GM21367 (cell line): ENCODE data around the gene WDR18.

ENCODE experiments used
- ATAC-seq: cut with Tn5 transposase; IDR thresholded peaks from one replicate; pipeline ENCODE4 v1.9.1; 2021; ENCODE audit not compliant: unreplicated experiment

WDR18 gene

DNA sequence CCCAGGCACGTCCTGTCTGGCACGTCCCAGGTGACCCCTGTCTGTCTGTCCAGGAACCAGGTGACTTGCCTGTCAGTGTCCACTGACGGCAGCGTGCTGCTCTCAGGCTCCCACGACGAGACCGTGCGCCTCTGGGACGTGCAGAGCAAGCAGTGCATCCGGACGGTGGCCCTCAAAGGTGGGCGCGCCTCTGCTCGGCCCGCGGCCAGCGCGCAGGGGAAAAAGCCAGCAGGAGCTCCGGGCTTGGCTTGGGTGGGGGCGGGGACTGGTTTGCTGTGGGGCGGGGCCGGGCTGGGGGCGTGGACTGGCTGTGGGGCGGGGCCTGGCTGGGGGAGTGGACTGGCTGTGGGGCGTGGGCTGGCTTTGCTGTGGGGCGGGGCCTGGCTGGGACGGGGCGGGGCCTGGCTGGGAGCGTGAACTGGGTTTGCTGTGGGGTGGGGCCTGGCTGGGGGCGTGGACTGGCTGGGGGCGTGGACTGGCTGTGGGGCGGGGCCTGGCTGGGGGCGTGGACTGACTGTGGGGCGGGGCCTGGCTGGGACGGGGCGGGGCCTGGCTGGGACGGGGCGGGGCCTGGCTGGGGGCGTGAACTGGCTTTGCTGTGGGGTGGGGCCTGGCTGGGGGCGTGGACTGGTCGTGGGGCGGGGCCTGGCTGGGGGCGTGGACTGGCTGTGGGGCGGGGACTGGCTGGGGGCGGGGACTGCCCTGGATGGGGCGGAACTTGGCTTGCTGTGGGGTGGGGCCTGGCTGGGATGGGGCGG, 7.2 kb downstream of the WDR18 start:
- no peak for ATAC-seq

DNA sequence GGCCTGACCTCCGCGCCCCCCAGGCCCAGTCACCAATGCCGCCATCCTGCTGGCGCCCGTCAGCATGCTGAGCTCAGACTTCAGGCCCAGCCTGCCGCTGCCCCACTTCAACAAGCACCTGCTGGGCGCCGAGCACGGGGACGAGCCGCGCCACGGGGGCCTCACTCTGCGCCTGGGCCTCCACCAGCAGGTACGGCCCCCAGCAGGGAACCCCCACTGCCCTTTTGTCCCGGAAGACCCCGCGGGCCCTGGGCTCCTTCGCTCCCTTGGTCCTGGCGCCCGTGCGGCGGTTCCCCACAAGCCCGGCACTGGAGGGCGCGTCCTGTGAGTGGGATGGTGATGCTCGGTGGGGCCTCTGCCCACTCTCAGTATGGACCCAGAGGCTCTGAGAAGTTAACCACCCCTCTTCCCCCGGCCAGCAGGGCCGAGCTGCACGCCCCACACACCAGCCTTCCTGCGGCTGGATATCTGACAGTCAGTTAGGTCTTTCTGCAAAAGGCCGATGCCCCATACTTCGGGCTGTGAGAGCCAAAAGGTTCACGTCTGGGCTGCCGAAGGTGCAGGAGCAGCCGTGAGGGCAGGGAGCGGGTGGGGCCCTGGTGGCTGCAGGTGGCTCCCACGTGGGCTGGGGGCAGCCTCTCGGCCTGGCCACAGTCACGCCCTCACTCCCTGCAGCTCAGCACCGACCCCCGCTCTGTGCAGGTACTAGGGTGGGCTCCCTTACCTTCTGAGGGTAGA, 8.0 kb downstream of the WDR18 start:
- no peak for ATAC-seq

DNA sequence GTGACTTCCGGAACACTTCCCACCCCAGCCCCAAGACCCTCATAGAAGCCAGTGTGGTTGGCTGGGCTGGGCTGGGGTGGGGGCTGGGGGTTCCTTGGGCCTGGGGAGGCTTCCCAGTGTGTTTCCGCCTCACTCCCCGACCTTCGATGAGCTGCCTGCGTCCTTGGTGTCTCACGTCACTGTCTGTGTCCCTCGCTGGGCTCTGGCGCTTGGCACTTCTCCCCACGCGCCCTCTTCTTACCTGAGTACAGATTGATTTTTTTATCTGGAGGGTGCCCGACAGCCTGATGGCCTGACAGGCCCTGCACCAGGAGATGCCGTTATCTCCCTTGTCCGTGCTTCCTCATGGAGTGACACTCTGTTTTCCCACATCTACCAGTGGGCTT, 8.5 kb downstream of the WDR18 start:
- no peak for ATAC-seq

DNA sequence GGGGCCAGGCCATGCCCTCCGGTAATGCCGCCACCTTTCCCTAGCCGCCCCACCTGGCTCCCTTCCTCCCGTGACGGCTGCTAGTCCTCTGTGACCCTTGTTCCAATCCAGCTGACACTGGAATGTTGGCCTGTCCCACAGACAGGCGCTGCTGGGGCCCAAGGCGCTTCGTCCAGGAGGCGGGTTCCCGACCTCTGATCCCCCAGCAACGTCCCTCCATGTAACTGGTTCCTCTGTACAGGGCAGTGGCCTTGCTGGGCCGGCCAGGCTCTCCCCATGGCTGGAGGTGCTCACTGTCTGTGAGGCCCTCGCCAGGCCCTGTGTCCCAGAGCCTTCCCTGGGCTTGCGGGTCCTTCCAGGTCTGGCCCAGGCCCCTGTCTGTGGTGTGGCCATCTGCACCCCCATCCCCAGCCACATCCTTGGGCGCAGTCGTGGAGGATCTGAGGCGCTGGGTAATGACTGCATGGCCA, 9.3 kb downstream of the WDR18 start:
- ATAC-seq: no peak

DNA sequence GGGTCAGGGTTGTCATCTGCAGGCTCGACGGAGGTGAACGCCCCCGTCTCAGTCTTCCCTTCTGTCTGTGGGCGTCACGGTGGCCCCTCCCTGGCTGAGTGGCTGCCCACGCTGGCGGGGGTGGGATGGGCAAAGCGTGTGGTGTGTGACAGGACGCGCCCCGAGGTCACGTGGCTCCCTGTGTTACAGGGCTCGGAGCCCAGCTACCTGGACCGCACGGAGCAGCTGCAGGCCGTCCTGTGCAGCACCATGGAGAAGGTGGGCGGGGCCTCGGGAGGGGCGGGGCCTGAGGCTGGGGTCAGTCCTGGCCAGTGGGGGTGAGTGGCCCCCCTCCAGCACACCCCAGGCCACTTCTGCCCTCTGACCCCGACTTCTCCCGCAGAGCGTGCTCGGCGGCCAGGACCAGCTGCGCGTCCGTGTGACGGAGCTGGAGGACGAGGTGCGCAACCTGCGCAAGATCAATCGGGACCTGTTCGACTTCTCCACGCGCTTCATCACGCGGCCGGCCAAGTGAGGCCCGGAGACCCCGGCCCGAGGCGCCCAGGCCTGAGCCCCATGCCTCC, 9.8 kb downstream of the WDR18 start:
- ATAC-seq: no peak

DNA sequence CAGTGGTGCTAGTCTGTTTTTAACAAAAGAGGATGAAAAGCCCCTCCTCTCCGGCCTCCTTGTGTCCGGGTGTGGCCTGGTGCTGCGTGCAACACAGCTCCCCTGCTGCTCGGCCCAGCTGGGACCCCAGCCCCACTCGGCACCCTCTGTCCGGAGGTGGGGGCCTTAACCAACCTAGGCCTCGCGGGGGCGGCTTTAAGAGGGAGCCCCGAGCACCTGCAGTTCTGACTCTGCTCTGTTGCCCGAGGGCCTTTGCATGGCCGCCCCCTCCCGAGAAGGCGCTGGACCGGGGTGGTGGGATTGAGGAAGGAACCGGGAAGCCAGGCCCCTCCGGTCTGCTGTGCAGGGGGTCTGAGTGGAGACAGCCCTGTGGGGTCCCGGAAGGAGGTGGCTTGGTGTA, 10.4 kb downstream of the WDR18 start:
- no peak for ATAC-seq

DNA sequence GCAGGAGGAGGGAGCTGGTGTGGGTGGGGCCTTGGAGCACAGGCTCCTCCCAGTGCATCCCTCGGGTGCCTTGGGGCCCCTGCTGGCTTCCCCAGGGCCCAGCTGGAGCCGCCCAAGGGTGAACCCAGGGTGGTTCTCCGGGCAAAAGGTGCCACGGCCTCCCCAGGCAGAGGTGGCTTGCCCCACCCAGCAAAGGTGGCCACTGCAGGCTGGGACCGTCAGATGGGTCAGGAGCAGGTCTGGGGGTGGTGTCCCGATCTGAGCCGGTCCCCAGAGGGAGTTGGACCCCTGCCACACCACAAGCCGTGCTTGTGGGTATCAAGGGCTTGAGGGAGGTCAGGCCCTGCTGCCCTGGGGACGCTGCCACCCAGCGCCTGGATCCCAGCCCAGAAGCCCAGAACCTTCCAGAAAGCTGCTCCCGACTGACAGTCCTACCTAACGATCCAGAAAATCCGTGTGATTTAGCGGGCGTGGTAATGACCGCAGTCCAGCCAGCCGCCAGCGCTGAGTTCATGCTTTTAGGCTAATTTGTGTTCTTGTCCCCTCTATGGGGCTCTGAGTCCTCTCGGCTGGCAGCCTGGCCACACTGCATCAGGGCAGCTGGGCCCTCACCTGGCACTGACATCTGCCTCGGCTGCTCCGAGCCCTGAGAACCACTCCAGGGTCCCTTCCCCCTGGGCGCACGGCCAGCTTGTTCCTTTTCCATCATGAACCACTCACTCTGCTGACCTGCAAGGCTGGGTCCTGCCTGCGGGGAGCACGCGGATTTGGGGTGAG, 11.1 kb downstream of the WDR18 start:
- no peak for ATAC-seq

DNA sequence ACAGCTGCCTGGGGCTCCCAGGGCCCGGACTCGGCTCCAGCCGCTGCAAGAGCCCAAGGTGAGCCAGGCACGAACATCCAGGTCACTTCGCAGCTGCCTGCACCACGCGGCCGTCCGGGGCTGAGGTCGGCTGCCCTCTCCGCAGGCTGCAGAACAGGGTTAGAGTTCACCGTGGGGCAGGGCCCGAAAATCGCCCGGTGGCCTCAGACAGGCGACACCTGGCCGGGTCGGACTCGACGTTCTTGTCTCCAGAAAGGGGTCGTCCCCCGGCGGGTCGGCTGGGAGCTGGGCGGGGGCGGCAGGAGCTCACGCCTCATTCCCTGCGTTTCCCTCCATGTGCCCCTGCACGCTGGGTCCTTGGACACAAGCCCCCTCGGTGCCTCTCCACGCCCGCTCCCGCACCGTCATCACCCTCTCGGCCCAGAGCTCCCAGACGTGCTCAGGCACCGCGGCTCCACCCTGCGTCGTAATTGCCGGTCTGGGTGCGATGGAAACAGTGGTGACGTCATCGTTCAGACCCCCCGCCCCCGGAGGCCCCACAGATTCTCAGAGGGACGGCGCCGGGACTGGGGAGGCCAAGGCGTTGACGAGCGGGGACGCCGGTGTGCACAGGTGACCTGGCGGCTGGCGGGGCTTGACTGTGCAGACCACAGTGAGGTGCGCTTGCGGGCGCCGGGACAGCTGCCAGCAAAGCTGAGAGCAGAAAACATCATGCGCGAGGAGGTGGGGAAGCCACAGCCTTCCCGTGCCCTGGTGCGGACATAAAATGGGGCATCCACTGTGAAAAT, 12.1 kb downstream of the WDR18 start:
- no peak for ATAC-seq

DNA sequence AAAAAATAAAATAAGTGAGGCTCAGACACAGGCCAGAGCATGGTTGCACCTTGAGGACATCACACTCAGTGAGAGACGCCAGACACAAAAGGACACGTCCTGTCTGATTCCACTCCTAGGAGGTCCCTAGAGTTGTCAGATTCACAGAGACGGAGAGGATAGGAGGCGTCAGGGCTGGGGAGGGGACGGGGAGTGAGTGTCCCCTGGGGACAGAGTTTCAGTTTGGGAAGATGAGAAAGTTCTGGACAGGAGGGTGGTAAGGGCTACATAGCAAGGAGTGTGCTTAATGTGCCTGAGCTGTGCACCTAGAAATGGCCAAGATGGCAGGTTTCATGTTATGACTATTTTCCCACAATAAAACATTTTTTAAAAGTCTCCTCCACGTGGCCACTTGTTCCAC, 13.9 kb downstream of the WDR18 start:
- ATAC-seq: no peak

DNA sequence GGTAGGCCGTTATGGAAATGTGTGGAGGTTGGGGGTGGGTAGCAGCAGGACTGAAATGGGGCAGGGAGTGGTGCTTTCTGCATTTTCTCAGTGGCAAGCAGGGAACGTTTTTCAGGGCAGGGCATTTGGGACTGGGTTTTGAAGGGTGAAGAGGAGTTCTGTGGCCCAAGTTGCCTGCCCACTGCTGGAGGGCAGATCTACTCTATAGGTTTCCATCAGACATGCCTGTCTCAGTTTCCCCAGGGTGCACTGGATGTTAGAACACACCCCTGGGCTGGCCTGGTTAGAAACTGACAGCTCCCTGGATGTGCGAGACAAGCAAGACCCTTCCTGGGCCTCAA, 15.2 kb downstream of the WDR18 start:
- ATAC-seq: no peak

DNA sequence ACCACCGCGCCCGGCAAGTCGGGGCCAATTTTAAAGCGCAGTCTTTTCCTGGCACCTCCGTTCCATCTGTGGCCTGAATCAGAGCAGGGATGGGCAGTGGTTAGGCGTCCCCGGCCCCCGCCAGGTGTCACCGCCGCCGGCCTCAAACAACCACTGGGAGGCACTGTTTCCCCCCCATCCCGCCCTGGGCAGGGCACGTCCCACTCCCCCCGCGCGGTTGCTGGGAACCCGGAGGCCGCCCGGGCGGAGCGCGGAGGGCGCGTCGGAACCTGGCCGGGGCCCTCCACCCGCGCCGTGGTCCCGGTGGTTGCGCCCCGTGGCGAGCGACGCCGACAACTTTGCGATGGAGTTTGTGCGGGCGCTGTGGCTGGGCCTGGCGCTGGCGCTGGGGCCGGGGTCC, 15.9 kb downstream of the WDR18 start, which contains the start of gene GRIN3B:
Gene GRIN3B (plus strand): TSS at position 325 of the 400 bp plus-strand sequence. CDS start 19 bp downstream, at position 344.
- ATAC-seq: no peak

DNA sequence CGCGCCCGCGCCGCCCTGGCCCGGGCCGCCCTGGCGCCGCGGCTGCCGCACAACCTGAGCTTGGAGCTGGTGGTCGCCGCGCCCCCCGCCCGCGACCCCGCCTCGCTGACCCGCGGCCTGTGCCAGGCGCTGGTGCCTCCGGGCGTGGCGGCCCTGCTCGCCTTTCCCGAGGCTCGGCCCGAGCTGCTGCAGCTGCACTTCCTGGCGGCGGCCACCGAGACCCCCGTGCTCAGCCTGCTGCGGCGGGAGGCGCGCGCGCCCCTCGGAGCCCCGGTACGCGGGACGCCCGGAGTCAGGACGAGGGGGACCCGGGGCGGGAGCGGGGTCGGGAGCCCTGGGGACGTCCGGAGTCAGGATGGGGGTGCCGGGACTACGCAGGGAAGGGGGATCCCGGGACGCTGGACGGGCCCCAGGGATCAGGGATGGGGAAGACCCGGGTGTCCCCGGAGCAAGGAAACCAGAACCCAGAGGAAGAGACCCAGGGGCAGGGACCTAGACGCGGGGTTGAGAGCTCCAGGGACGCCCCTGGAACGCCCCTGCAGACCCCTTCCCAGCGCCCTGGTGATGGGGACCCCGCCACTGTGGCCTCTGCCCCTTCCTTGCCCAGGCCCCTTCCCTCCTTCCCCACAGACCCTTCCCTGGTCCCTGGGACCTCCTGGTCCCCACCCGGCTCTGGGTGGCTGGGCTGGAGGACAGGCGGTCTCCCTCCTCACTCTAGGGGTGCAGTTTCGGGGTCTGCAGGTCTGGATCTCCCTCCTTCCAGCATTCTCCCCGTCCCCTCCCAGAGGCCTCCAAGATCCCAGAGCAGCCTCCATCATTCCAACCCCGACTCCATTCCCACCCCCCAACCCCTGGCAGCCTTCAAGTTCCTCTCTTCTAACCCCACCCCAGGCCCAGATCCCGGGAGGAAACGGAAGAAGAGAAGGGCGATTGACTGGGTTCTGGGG, 16.7 kb downstream of the WDR18 start:
- ATAC-seq: no peak

DNA sequence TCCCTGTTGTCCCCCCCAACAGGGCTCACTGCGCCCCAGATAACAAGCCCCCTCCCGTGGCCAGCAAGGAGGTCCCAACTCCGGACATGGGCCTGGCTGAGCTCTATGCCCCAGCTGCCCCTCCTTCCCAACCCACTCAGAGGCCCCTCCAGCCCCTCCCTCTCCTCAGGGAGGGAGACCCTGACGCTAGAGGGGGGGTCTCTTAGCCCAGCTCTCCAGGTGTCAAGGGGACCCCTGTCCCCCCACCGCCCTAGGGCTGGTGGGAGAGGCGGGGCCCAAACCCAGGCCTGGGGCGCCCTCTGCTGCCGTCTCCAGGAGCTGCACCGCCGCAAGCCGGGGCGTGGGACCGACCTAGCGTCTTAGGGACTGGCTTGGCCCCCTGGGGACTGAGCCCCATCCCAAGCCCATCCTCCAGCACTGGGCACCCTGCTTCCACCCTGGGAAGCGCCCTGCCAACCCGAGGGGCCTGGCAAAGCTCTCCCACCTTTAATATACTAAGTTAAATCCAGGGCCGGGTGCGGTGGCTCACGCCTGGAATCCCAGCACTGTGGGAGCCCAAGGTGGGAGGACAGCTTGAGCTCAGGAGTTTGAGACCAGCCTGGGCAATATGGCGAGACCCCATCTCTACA, 17.5 kb downstream of the WDR18 start:
- ATAC-seq: no peak

DNA sequence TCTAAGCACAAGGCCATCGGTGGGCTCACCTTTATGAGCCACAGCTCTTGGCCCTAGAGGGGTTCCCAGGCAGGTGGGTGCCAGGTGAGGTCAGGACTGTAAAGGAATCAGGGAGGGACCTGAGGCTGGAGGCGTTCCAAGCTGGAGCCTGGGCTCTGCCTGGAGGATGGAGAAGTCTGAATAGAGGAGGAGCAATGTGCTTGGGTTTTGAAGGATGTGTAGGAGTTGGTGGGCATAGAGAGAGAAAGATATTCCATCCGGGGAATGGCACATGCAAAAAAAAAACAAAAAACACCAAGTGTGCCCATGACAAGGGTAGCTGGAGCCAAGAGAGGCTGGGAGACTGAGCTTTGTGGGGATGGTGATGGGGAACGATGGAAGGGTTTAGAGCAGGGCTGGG, 18.5 kb downstream of the WDR18 start:
- ATAC-seq: no peak

DNA sequence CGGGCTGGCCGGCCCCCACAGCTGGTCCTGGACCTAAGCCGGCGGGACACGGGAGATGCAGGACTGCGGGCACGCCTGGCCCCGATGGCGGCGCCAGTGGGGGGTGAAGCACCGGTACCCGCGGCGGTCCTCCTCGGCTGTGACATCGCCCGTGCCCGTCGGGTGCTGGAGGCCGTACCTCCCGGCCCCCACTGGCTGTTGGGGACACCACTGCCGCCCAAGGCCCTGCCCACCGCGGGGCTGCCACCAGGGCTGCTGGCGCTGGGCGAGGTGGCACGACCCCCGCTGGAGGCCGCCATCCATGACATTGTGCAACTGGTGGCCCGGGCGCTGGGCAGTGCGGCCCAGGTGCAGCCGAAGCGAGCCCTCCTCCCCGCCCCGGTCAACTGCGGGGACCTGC, 19.1 kb downstream of the WDR18 start:
- no peak for ATAC-seq

DNA sequence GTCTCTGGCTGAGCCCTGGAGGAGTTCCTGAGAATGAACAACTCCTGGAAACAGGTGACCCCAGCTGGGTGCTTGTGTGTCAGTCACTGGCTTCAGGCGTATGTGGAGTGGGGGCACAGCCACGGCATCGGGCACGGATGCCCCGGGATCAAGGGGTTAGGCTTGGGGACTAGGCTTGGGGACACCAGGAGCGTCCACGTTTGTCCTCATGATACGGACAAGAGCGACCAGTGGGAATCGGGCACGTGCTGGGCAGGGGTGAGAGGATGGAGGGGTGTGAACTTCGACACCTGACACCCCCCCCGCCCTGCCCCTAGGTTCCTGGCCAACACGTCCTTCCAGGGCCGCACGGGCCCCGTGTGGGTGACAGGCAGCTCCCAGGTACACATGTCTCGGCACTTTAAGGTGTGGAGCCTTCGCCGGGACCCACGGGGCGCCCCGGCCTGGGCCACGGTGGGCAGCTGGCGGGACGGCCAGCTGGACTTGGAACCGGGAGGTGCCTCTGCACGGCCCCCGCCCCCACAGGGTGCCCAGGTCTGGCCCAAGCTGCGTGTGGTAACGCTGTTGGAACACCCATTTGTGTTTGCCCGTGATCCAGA, 20.2 kb downstream of the WDR18 start:
- ATAC-seq: no peak

DNA sequence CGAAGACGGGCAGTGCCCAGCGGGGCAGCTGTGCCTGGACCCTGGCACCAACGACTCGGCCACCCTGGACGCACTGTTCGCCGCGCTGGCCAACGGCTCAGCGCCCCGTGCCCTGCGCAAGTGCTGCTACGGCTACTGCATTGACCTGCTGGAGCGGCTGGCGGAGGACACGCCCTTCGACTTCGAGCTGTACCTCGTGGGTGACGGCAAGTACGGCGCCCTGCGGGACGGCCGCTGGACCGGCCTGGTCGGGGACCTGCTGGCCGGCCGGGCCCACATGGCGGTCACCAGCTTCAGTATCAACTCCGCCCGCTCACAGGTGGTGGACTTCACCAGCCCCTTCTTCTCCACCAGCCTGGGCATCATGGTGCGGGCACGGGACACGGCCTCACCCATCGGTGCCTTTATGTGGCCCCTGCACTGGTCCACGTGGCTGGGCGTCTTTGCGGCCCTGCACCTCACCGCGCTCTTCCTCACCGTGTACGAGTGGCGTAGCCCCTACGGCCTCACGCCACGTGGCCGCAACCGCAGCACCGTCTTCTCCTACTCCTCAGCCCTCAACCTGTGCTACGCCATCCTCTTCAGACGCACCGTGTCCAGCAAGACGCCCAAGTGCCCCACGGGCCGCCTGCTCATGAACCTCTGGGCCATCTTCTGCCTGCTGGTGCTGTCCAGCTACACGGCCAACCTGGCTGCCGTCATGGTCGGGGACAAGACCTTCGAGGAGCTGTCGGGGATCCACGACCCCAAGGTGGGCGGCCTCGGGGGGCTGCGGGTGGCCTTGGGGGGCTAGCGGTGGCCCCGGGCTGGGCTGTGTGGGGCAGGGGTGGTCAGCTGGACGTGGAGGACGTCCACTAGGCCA, 20.9 kb downstream of the WDR18 start:
- no peak for ATAC-seq
